ENCODE results near the gene COMMD3. TPM values are rescaled to one million over a fixed set of nuclear protein-coding genes. Genes with fewer than 3 reads are reported as not detected.

Gene COMMD3
- total and polyA plus RNA-seq, 9 of the 15 experiments (the other 6 are each of a cell fraction or from before 2014, with no cell fraction given) = 50.7 to 217 (median 80.1) TPM

DNA sequence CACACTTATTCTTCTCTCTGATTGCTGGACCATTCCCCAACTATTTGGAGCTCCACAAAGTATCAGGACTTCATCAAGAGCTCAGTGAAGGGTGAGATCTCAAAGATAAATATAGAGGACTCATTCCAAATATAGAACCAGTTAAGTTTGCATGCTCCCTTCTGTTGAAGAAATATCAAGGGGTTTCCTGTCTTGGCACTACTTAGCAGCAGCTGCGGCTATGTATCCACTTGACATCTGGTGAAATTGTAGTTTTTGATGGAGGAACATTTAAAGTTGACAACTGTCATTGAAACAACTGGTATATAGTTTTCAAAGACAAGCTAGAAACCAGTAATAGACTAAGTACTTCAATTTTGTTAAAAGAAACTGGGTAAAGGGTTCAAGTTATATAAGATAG is 28.1 kb downstream of the COMMD3 start:
- H3K27me3 ChIP-seq (ENCODE audit: control insufficient read depth in 2 of 2, insufficient read depth in 2 of 2, low read length in 2 of 2) = no peaks in the 10 kb centered on the region
- DNase-seq (ENCODE audit: extremely low read depth in 1 of 4, low spot score in 3 of 4) (no peak), ATAC-seq (no peak), FAIRE-seq (no peak)
- TF ChIP-seq RBM22 (IDR thresholded peaks at IDR 0.05; ENCODE audit: low read depth, low read length, poor library complexity, severe bottlenecking) (no peak), NCOA4 (IDR thresholded peaks at IDR 0.05; ENCODE audit: partially characterized antibody) (no peak), CAMTA2 (CRISPR knock-in tag; conservative IDR thresholded peaks at IDR 0.05) (no peak), ZNF280A (IDR thresholded peaks at IDR 0.05; ENCODE audit: low read depth, partially characterized antibody) (no peak), HNRNPK (IDR thresholded peaks at IDR 0.05; ENCODE audit: low read depth, low read length, poor library complexity, severe bottlenecking) (no peak), ZFP1 (CRISPR knock-in tag; IDR thresholded peaks at IDR 0.05) (no peak), HNRNPL (IDR thresholded peaks at IDR 0.05; ENCODE audit: low read depth, low read length) (no peak), MXI1 (IDR thresholded peaks at IDR 0.05; ENCODE audit: low read depth, low read length) (no peak), ZNF347 (CRISPR knock-in tag; IDR thresholded peaks at IDR 0.05; ENCODE audit: low read depth) (no peak), ZBTB8A (IDR thresholded peaks at IDR 0.05; ENCODE audit: partially characterized antibody) (no peak), ZC3H11A (IDR thresholded peaks at IDR 0.05; ENCODE audit: low read depth, low read length) (no peak)
- H3K9me3 ChIP-seq (replicated peaks; ENCODE audit: control insufficient read depth, insufficient read depth, low read depth, low read length) = no peaks in the 10 kb centered on the region; the same call in 1 of the 2 replicates
- H3K27ac ChIP-seq (ENCODE audit: extremely low read depth, low read depth, low read length) = no peak overlapping the region
- no peaks in the 10 kb centered on the region for H3K79me2 ChIP-seq (ENCODE audit: control insufficient read depth, insufficient read depth, low read length)
- no TSS peak for BruUV-seq (replicated peaks)
- no peaks in the 10 kb centered on the region for H3K36me3 ChIP-seq (ENCODE audit: control insufficient read depth, insufficient read depth, low read length)
- H4K20me1 ChIP-seq (replicated peaks; ENCODE audit: control insufficient read depth, insufficient read depth, low read length) = no peaks in the 10 kb centered on the region
- H3K4me2 ChIP-seq (ENCODE audit: insufficient read depth, low read length) = no peak overlapping the region
- H3K4me3 ChIP-seq = no peak overlapping the region
- 94% methylated on average over 1 of the region's 1 CpG for WGBS (ENCODE audit: insufficient coverage, low coverage, missing lambda C conversion rate)
- H3K9ac ChIP-seq (ENCODE audit: insufficient read depth in 1 of 2, low read depth in 2 of 2, low read length in 2 of 2) = no peak overlapping the region
- intact Hi-C loops (cut with micrococcal nuclease) = loop anchor here (5.0 kb wide), 1 partner anchor 73 kb away; no protein-coding TSS in a partner anchor
- ChIA-PET POLR2A (interaction anchor here (0.7 to 2.1 kb wide), 2 partner anchors 12 to 710 kb away, joined by 3 to 6 read pairs; no protein-coding TSS in a partner anchor), CTCF (ENCODE audit: low intra/inter-chr PET ratio) (no interaction called here)
- H3K9me1 ChIP-seq (ENCODE audit: control insufficient read depth, insufficient read depth, low read length) = no peaks in the 10 kb centered on the region
- in situ Hi-C loops (cut with MboI) = no loop called here
- no peak overlapping the region for H2AFZ ChIP-seq (ENCODE audit: low read depth, low read length)
- H3K4me1 ChIP-seq (replicated peaks in 1 of 2; ENCODE audit: control insufficient read depth in 2 of 2, insufficient read depth in 2 of 2, low read length in 2 of 2) = peaks cover 5 to 15% of the 10 kb centered on the region in 2 experiments; a peak in 4 of 5 replicates

All from K562 (cell line).